Endothelial cell of umbilical vein (primary cell): Measurements from ENCODE around the gene MCU. TPM values are rescaled to one million over a fixed set of nuclear protein-coding genes. Genes with fewer than 3 reads are reported as not detected.

ENCODE experiments used
- BruUV-seq: library from RNA; stranded (reverse); fragments of 400-500 nt; replicated peaks from 2 replicates; lab custom pipeline; 2021; lab: Mats Ljungman, UMichigan
- CTCF ChIA-PET: fragments of 300-600, 350-600 bp; sonication (Branson Sonifier 250); formaldehyde crosslinking; loops from one replicate; lab custom pipeline; 2021; ENCODE audit warnings: antibody characterized with exemption, inconsistent platforms; lab: Charles Lee
- POLR2A ChIA-PET: fragments of 300-600, 350-600 bp; sonication (Branson Sonifier 250); formaldehyde crosslinking; loops from one replicate; lab custom pipeline; 2021; ENCODE audit warnings: antibody characterized with exemption, inconsistent platforms; lab: Charles Lee
- DNase-seq: peaks from one replicate; pipeline ENCODE4 v3.0.0-alpha.2; 2011; ENCODE audit warnings: low read depth, low spot score
- FAIRE-seq: peaks from 2 replicates; lab custom pipeline; 2011; peaks lifted over from hg19 to GRCh38; lab: Jason Lieb, UNC
- H2AFZ ChIP-seq: 2 replicates; pipeline ENCODE4 v1.6.0; 2012; ENCODE audit warnings: low read depth, low read length, control low read depth, inconsistent platforms
- H3K27ac ChIP-seq: 2 replicates; pipeline ENCODE4 v1.5.1; 2011; ENCODE audit warnings: low read depth, mild to moderate bottlenecking, control low read depth, low read length, moderate library complexity; ENCODE audit not compliant: insufficient read depth
- H3K27me3 ChIP-seq, 2 experiments: 2 replicates each; pipeline versions ENCODE4 v1.6.0 to v1.6.1; 2011; ENCODE audit warnings: low read length in 2 of 2, mixed read lengths in 1 of 2; ENCODE audit not compliant: control insufficient read depth in 2 of 2, insufficient read depth in 2 of 2
- H3K36me3 ChIP-seq, 2 experiments: 2 replicates in 1 of 2; 3 replicates in 1 of 2; pipeline ENCODE4 v1.5.1; 2011; ENCODE audit warnings: low read length in 2 of 2, mild to moderate bottlenecking in 1 of 2, moderate library complexity in 1 of 2; ENCODE audit not compliant: control insufficient read depth in 2 of 2, insufficient read depth in 2 of 2; ENCODE audit errors: extremely low read depth in 1 of 2
- H3K4me1 ChIP-seq: 3 replicates; pipeline ENCODE4 v1.5.1; 2011; ENCODE audit warnings: mild to moderate bottlenecking, low read length; ENCODE audit not compliant: control insufficient read depth, insufficient read depth; ENCODE audit errors: extremely low read depth
- H3K4me2 ChIP-seq: 2 replicates; pipeline ENCODE4 v1.6.1; 2011; ENCODE audit warnings: low read length, control low read depth, mixed read lengths; ENCODE audit not compliant: insufficient read depth
- H3K4me3 ChIP-seq, 3 experiments: fragments of 200-600 bp in 1 of 3; sonication (generic), shearing (Covaris generic) in 1 of 3; replicated peaks in 1 of 3; 2 replicates each; pipeline ENCODE4 v1.5.1; 2011 to 2016; ENCODE audit warnings: control low read depth in 3 of 3, low read length in 3 of 3, mild to moderate bottlenecking in 2 of 3, inconsistent platforms in 1 of 3, low read depth in 1 of 3, moderate library complexity in 1 of 3; ENCODE audit not compliant: insufficient read depth in 1 of 3
- H3K79me2 ChIP-seq: 2 replicates; pipeline ENCODE4 v1.6.0; 2012; ENCODE audit warnings: low read length, inconsistent platforms; ENCODE audit not compliant: control insufficient read depth, insufficient read depth
- H3K9ac ChIP-seq: replicated peaks from 2 replicates; pipeline ENCODE3; 2011; ENCODE audit warnings: low read length, control low read depth; ENCODE audit not compliant: insufficient read depth; ENCODE audit errors: extremely low read depth
- H3K9me1 ChIP-seq: replicated peaks from 3 replicates; pipeline ENCODE4 v1.6.0; 2011; ENCODE audit warnings: mild to moderate bottlenecking, low read length; ENCODE audit not compliant: control insufficient read depth, insufficient read depth; ENCODE audit errors: extremely low read depth
- H3K9me3 ChIP-seq: replicated peaks from 2 replicates; pipeline ENCODE4 v1.5.1; 2012; ENCODE audit warnings: low read length, inconsistent platforms; ENCODE audit not compliant: control insufficient read depth, insufficient read depth
- H4K20me1 ChIP-seq: replicated peaks from 2 replicates; pipeline ENCODE3; 2011; ENCODE audit warnings: mild to moderate bottlenecking, low read length; ENCODE audit not compliant: control insufficient read depth, insufficient read depth; ENCODE audit errors: extremely low read depth
- EZH2 ChIP-seq: IDR thresholded peaks from 2 replicates; pipeline ENCODE4 v1.6.1; 2012; ENCODE audit warnings: borderline replicate concordance, low read depth, mild to moderate bottlenecking, moderate library complexity, low read length, inconsistent platforms; ENCODE audit not compliant: severe bottlenecking
- FOS ChIP-seq: IDR thresholded peaks from 2 replicates; pipeline ENCODE4 v1.6.1; 2011; ENCODE audit warnings: mild to moderate bottlenecking, low read length, moderate library complexity, borderline replicate concordance; ENCODE audit not compliant: insufficient read depth
- GATA2 ChIP-seq: IDR thresholded peaks from 2 replicates; pipeline ENCODE4 v1.7.0; 2011; ENCODE audit warnings: low read depth, mild to moderate bottlenecking, moderate library complexity, mixed read lengths, low read length; ENCODE audit not compliant: insufficient read length, insufficient read depth
- JUN ChIP-seq: IDR thresholded peaks from 2 replicates; pipeline ENCODE4 v1.6.1; 2011; ENCODE audit warnings: borderline replicate concordance, low read depth; ENCODE audit not compliant: insufficient read length, insufficient read depth
- MAX ChIP-seq: IDR thresholded peaks from 2 replicates; pipeline ENCODE4 v1.6.1; 2011; ENCODE audit not compliant: insufficient read depth, insufficient read length
- MYC ChIP-seq: IDR thresholded peaks from one replicate; pipeline ENCODE4 v1.6.1; 2011; ENCODE audit warnings: mild to moderate bottlenecking, low read depth, low read length
- POLR2A ChIP-seq: IDR thresholded peaks from 2 replicates; pipeline ENCODE4 v1.6.1; 2012; ENCODE audit warnings: low read depth, mild to moderate bottlenecking, control low read depth, low read length
- POLR2AphosphoS5 ChIP-seq: IDR thresholded peaks from 2 replicates; pipeline ENCODE4 v1.6.1; 2012; ENCODE audit warnings: low read depth, mild to moderate bottlenecking, control low read depth, low read length, moderate library complexity; ENCODE audit not compliant: insufficient read depth
- dilution Hi-C: fragments of 300-500 bp; cut with MboI; formaldehyde crosslinking; loops from one replicate; pipeline ENCODE4 v1.15.0; 2019; ENCODE audit warnings: low sequenced_read_pairs; ENCODE audit not compliant: extremely low pct_ligation_motif_present
- intact Hi-C: fragments of 100-400 bp; cut with micrococcal nuclease; formaldehyde crosslinking; loops from one replicate; pipeline ENCODE4 v1.10.0; 2022
- polyA plus RNA-seq, 4 experiments: library from polyadenylated mRNA; depleted of rRNA in 3 of 4; stranded (reverse) in 3 of 4; unstranded in 1 of 4; fragments of >200 nt; gene quantifications; 2 replicates each; pipeline versions ENCODE4 v1.2.1 to v1.2.3, GENCODE V29; 2011 to 2012; ENCODE audit warnings: missing spikeins in 1 of 4
- total RNA-seq: library from RNA; stranded (reverse); gene quantifications from 2 replicates; pipeline ENCODE4 v1.2.3, GENCODE V29; 2021
- TF ChIP-seq, protein P1 (sequence below), 2 donors: IDR thresholded peaks; 1 replicate in 1 of 2; 2 replicates in 1 of 2; pipeline ENCODE4 v1.5.1; 2011; ENCODE audit warnings: low read length in 2 of 2, mild to moderate bottlenecking in 2 of 2, moderate library complexity in 2 of 2, control low read depth in 1 of 2, inconsistent platforms in 1 of 2, low read depth in 1 of 2; ENCODE audit not compliant: insufficient read depth in 1 of 2; ENCODE audit errors: extremely low read depth in 1 of 2

Gene MCU
- total and polyA plus RNA-seq, 2 donors (not counting 3 experiments of a cell fraction or from before 2014, with no cell fraction given), result 25.2 to 37.2 TPM

DNA sequence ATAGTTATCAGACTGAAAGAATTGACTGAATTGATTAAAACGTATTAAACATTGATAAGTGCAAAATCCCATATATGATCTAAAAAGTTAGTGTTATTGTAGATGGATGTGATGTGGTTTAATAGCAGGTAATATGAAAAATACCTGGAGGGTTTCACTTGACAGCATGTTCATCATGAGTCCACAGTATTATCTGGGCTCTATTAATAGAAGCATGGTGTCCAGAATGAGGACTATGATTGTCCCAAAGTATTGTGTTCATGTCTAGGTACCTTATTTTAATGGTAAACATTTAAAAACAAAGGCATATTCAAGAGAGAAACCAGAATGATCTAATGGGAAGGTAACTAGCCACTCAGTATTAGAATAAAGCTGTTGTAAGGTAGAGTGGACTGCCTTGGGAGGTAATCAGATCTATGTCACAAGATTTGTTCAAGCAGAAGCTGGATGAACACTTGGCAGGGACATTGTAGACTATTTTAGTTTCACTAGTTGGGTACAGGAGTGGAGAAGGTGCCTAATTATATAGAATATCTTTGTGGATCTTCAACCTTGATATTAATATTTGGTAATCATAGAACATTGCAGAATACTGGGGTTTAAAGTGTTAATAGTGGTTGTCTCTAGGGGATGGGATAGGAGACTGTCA lies 43.5 kb downstream of the MCU start:
- H4K20me1 ChIP-seq, result no peaks in the 10 kb centered on the region
- H3K36me3 ChIP-seq, result no peaks in the 10 kb centered on the region
- intact Hi-C loops (no loop called here), dilution Hi-C loops (no loop called here)
- no peak for DNase-seq
- BruUV-seq, result no TSS peak
- H3K9ac ChIP-seq, result no peak overlapping the region
- H3K4me3 ChIP-seq, result no peak overlapping the region
- H3K4me1 ChIP-seq, result peaks cover 13% of the 10 kb centered on the region
- H3K79me2 ChIP-seq, result peaks cover 21% of the 10 kb centered on the region
- TF ChIP-seq MYC, result no peak
- TF ChIP-seq, protein P1, sequence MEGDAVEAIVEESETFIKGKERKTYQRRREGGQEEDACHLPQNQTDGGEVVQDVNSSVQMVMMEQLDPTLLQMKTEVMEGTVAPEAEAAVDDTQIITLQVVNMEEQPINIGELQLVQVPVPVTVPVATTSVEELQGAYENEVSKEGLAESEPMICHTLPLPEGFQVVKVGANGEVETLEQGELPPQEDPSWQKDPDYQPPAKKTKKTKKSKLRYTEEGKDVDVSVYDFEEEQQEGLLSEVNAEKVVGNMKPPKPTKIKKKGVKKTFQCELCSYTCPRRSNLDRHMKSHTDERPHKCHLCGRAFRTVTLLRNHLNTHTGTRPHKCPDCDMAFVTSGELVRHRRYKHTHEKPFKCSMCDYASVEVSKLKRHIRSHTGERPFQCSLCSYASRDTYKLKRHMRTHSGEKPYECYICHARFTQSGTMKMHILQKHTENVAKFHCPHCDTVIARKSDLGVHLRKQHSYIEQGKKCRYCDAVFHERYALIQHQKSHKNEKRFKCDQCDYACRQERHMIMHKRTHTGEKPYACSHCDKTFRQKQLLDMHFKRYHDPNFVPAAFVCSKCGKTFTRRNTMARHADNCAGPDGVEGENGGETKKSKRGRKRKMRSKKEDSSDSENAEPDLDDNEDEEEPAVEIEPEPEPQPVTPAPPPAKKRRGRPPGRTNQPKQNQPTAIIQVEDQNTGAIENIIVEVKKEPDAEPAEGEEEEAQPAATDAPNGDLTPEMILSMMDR (IDR thresholded peaks at IDR 0.05; ENCODE audit: extremely low read depth in 1 of 2, insufficient read depth in 1 of 2, low read depth in 1 of 2, low read length in 2 of 2), result no peak
- TF ChIP-seq GATA2, result no peak
- TF ChIP-seq JUN, result no peak
- TF ChIP-seq POLR2AphosphoS5, result no peak
- TF ChIP-seq EZH2, result no peak
- TF ChIP-seq FOS, result no peak
- TF ChIP-seq POLR2A, result no peak
- TF ChIP-seq MAX, result no peak
- FAIRE-seq, result no peak
- no peak overlapping the region for H3K4me2 ChIP-seq
- no peaks in the 10 kb centered on the region for H3K27me3 ChIP-seq
- H3K9me1 ChIP-seq, result no peaks in the 10 kb centered on the region
- ChIA-PET POLR2A (no interaction called here), CTCF (interaction anchor here (0.7 to 1.3 kb wide), 2 partner anchors 13 to 21 kb away, joined by 3 read pairs; no protein-coding TSS in a partner anchor)
- no peak overlapping the region for H2AFZ ChIP-seq
- no peaks in the 10 kb centered on the region for H3K9me3 ChIP-seq
- no peak overlapping the region for H3K27ac ChIP-seq
